Activated CD4-positive, CD25-positive, alpha-beta regulatory T cell treated with anti-CD3 and anti-CD28 coated beads, Interleukin-2, amount 50 U/mL, for 16 hours (primary cell): ENCODE measurements around the gene MARVELD1.
"Not testable (repeated sequence)": the region's sequence is repeated elsewhere in the genome, so short reads cannot be mapped to it uniquely, and the experiment has no call there.

Experiments
- DNase-seq: peaks from one replicate; pipeline ENCODE4 v3.0.0-alpha.2; 2020; ENCODE audit warnings: low read depth, low spot score

MARVELD1 gene

GRCh38 chr10:97713339-97713825, at the start of gene MARVELD1:
TSS of gene MARVELD1 (plus strand) at chr10:97713730. CDS start at chr10:97713877, 147 bp downstream.
- no peak for DNase-seq

- DNase-seq: no peak
These were observed 49.2 kb upstream of the MARVELD1 start for GRCh38 chr10:97664282-97664850.

GRCh38 chr10:97666992-97667391, 46.5 kb upstream of the MARVELD1 start:
- no peak for DNase-seq

GRCh38 chr10:97667463-97667862, 46.1 kb upstream of the MARVELD1 start:
- DNase-seq: no peak

GRCh38 chr10:97669571-97669970, 44.0 kb upstream of the MARVELD1 start:
- DNase-seq: no peak

GRCh38 chr10:97673736-97674525, 39.6 kb upstream of the MARVELD1 start:
- no peak for DNase-seq

GRCh38 chr10:97675222-97675621, 38.3 kb upstream of the MARVELD1 start:
- DNase-seq: no peak

- peak; percentile 14 for DNase-seq
These were observed 36.6 kb upstream of the MARVELD1 start for GRCh38 chr10:97676770-97677581.

- DNase-seq: no peak
These were observed 33.9 kb upstream of the MARVELD1 start for GRCh38 chr10:97679594-97679993.

- DNase-seq: no peak
These were observed 31.5 kb upstream of the MARVELD1 start for GRCh38 chr10:97682042-97682441.

- DNase-seq: no peak
These were observed 29.8 kb upstream of the MARVELD1 start for GRCh38 chr10:97683556-97684367.

GRCh38 chr10:97684368-97684713, 29.2 kb upstream of the MARVELD1 start:
- DNase-seq: not testable (repeated sequence)

- DNase-seq: no peak
These were observed 28.6 kb upstream of the MARVELD1 start for GRCh38 chr10:97684866-97685394.

GRCh38 chr10:97685395-97685958, 28.1 kb upstream of the MARVELD1 start:
- DNase-seq: no peak

GRCh38 chr10:97686301-97686961, 27.1 kb upstream of the MARVELD1 start:
- no peak for DNase-seq

GRCh38 chr10:97686962-97687784, 26.4 kb upstream of the MARVELD1 start, which contains the start of gene AVPI1:
TSS of gene AVPI1 (minus strand) at chr10:97687241. CDS start at chr10:97679905, 7,336 bp downstream.
- DNase-seq: peak; percentile 90

- no peak for DNase-seq
These were observed 25.4 kb upstream of the MARVELD1 start for GRCh38 chr10:97687785-97688781.

- no peak for DNase-seq
These were observed 23.9 kb upstream of the MARVELD1 start for GRCh38 chr10:97689559-97690020.
